Urothelium cell line (cell line): ENCODE measurements around the gene MUCL3.
"Not testable (repeated sequence)": the region's sequence is repeated elsewhere in the genome, so short reads cannot be mapped to it uniquely, and the experiment has no call there.

Experiments used
- DNase-seq: peaks from one replicate; pipeline ENCODE4 v3.0.0; 2011; ENCODE audit warnings: low spot score, mixed read lengths
- FAIRE-seq: peaks from 2 replicates; lab custom pipeline; 2011; peaks lifted over from hg19 to GRCh38; lab: Jason Lieb, UNC

The MUCL3 gene

DNA sequence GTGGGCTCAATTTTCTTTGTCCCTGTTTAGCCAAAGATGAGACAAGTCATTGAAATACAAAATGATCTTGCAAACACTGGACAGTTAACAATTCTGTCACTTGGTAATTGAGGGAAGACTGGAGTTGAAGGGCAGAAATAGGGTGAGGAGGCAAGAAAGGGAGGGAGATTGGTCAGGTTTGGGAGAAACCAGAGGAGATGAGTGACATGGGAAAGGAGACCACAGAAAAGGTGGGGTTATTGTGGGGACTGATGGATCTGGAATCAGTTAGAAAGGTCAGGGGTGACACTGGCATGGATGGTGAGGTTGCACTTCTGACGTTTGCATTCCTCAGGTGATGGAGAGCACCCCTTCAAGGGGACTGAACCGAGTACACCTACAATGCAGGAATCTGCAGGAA lies 32.1 kb upstream of the MUCL3 start:
- DNase-seq = no peak
- no peak for FAIRE-seq

DNA sequence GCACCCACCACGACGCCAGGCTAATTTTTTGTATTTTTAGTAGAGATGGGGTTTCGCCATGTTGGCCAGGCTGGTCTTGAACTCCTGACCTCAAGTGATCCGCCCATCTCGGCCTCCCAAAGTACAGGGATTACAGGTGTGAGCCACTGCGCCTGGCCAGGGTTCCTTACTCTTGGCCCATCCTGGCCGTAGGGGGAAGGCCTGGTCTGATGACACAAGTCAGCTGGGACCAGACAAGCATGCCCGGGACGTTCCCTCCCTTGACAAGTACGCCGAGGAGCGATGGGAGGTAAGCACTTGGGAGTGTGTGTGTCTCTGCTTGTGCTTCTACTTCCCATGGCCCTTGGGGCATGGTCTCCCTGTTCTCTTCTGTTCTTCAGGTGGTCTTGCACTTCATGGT lies 30.3 kb upstream of the MUCL3 start:
- not testable (repeated sequence) for DNase-seq, FAIRE-seq

- FAIRE-seq (no peak), DNase-seq (no peak)
Measured at GRCh38 chr6:30912746-30913520, 27.8 kb upstream of the MUCL3 start.

- FAIRE-seq = no peak
- DNase-seq = no peak
Measured at GRCh38 chr6:30913721-30914075, 27.1 kb upstream of the MUCL3 start.

DNA sequence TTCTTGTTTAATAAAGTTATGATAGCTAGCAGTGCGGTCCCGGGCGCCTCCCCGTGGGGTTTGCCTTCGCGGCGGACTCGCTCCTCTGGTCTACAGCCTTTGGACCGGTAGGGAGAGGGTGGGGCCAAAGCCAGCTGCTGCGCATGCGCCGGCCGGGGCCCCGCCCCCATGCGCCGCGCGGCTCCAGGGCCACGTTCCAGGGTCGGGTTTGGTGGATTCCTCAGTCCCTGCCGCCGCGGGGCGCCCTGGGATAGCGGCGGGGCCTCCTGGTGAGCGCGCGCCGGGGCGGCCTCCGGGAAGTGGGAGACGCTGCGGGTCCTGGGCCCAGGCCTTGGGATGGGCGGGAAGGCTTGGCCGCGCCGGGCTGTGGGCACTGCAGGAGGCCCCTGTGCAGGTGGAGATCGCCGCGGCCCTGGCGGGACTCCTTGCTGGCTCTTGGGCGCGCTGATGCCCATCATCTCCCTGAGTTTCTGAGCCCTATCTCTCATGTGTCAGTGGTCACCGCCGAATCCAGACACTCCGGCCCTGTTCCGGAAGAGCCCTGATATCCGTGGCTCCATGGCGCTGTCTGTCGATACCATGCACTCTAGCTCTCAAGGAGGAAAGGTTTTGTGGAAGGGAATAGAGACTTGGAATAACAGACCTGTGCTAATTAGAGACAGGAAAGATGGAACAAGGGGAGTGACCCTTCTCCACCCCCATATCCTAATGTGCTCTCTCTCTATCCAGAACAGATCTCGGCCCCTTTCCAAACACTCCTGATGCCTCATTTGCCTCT lies 26.5 kb upstream of the MUCL3 start, which contains the start of gene VARS2:
Gene VARS2 (plus strand): TSS at position 163 of the 778 bp plus-strand sequence. CDS start 599 bp downstream, at position 762.
- DNase-seq (peak; percentile 96), FAIRE-seq (no peak)

GRCh38 chr6:30914854-30915590 lies 25.8 kb upstream of the MUCL3 start:
- no peak for DNase-seq
- FAIRE-seq = no peak

- FAIRE-seq = no peak
- DNase-seq = peak; percentile 77
Measured at GRCh38 chr6:30915591-30915946, 25.2 kb upstream of the MUCL3 start.

- FAIRE-seq = no peak
Measured at GRCh38 chr6:30917041-30917440, 23.7 kb upstream of the MUCL3 start.

DNA sequence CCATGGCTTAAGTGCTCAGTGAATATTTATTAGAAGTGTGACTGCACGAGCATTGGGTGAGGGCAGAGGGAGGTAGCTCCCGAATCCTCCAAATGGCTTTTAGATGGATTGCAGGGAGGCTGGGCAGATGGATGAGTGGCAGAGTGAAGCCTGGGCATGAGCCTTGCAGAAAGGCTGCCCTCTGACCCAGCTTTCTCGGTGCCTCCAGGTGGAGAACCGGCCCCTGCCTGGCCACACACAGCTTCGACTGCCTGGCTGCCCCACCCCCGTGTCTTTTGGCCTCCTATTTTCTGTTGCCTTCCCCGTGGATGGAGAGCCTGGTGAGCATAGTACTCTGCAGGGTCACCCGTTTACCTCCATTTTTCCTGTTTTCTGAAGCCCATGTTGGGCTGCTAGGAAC lies 23.3 kb upstream of the MUCL3 start:
- no peak for FAIRE-seq
- DNase-seq = no peak

More at GRCh38 chr6:30917041-30917440, 23.7 kb upstream of the MUCL3 start:
- DNase-seq = no peak

DNA sequence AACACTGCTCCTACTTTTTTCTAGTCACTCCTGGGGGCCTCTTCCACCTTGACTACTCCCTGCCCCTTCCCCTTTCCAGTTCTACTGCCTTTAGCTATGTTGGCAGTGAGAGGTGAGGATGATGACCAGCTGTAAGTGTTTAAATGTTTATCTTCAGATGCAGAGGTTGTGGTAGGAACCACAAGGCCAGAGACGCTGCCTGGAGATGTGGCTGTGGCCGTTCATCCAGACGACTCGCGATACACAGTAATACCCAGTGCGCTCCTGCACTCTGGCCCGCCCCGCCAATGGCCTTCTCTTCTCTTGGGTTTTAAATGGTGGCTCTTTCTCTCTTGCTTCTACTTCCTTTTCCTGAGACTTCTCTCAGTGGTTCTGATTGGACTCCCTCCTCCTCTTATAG lies 22.1 kb upstream of the MUCL3 start:
- no peak for FAIRE-seq

GRCh38 chr6:30922447-30922852 lies 18.3 kb upstream of the MUCL3 start:
- no peak for FAIRE-seq
- peak; percentile 38 for DNase-seq

More for the DNA sequence above, 22.1 kb upstream of the MUCL3 start:
- DNase-seq = no peak

DNA sequence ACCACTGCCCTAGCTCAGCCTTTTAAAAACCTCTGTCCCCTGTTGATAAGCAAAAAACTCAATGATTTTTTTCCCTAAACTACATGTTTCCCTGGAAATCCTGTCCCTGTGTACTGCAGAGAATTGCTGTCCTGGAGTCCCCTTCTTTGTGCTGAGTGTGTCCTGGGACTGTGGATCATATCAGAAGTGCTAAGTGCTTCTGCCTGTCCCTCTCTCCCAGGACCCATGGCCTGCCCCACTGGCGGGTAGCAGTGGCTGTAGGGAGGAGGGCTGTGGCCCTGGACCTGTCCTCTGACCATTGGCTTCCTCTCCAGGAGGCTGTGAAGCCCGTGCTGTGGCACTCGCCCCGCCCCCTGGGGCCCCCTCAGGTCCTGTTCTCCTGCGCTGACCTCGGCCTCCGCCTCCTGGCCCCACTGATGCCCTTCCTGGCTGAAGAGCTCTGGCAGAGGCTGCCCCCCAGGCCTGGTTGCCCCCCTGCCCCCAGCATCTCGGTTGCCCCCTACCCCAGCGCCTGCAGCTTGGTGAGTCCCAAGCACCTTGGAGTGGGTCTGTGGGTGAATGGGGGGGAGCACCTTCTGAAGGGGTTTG lies 16.6 kb upstream of the MUCL3 start:
- not testable (repeated sequence) for FAIRE-seq, DNase-seq

- DNase-seq = no peak
- FAIRE-seq = no peak
Measured at GRCh38 chr6:30926644-30927043, 14.1 kb upstream of the MUCL3 start.

DNA sequence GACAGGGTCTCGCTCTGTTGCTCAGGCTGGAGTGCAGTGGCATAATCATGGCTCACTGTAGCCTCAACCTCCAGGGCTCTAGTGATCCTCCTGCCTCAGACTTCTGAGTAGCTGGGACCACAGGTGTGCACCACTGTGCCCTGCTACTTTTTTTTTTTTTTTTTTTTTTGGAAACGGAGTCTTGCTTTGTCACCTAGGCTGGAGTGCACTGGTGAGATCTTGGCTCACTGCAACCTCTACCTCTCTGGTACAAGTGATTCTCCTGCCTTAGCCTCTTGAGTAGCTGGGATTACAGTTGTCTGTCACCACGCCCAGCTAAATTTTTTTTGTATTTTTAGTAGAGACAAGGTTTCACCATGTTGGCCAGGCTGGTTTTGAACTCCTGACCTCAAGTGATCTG lies 13.7 kb upstream of the MUCL3 start:
- DNase-seq, FAIRE-seq: not testable (repeated sequence)

- no peak for FAIRE-seq
Measured at GRCh38 chr6:30928677-30929076, 12.1 kb upstream of the MUCL3 start.

DNA sequence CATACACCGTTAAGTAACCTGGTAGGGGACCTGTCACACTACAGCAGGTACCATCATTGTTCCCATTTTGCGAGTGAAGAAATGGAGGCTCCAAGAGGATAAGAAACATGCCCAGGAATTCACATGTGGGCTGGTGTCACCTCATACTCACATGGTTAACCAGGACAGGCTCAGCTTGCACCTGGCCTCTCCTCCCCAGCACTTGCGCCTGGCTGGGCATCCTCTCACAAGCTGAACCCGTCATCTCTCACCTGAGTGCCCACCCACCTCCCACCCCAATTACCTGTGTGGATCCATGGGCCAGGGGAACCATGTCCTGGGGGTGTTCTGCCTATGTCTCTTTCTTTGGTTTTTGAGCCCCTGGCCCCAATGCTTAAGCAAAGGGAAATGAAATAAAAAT lies 10.3 kb upstream of the MUCL3 start:
- no peak for DNase-seq

More at GRCh38 chr6:30928677-30929076, 12.1 kb upstream of the MUCL3 start:
- DNase-seq = no peak

GRCh38 chr6:30931272-30931671 lies 9.5 kb upstream of the MUCL3 start:
- DNase-seq = no peak

More for the DNA sequence above, 10.3 kb upstream of the MUCL3 start:
- FAIRE-seq = no peak

DNA sequence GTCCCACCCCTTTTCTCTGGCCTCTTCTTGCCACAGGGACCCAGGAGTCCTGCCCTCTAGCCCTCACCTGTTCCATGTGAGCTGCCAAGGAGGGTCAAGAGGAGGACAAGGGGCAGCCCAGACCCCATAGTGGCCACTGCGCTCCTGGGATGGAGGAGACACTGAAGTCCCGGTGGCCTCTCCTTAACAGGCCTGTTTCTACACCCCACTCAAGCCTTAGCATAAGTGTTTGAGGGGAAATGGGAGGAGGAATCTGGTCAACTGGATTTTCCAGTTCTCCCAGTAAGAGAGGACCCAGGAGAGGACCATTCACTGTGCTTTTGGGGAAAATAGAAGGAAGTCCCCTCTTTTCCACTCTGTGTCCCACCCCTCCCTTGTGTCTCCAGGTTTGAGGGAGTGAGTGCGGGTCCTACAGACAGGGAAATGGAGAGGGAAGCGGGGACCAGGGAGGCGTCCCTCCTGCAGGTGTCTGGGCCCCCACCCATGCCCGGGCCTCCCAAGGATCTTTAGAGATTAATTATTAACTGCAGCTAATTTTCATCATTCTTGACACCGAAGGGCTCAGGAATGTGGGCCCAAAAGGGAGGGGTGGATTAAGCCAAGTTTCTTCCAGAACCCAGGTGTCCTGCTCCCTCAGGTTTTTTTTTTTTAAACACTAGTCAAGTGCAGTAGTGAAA lies 8.7 kb upstream of the MUCL3 start, which contains the start of gene SFTA2:
Gene SFTA2 (minus strand): TSS at position 202 of the 677 bp plus-strand sequence. CDS start 74 bp downstream, at position 128.
- FAIRE-seq = no peak
- DNase-seq = no peak

More at GRCh38 chr6:30931272-30931671, 9.5 kb upstream of the MUCL3 start:
- FAIRE-seq = no peak

DNA sequence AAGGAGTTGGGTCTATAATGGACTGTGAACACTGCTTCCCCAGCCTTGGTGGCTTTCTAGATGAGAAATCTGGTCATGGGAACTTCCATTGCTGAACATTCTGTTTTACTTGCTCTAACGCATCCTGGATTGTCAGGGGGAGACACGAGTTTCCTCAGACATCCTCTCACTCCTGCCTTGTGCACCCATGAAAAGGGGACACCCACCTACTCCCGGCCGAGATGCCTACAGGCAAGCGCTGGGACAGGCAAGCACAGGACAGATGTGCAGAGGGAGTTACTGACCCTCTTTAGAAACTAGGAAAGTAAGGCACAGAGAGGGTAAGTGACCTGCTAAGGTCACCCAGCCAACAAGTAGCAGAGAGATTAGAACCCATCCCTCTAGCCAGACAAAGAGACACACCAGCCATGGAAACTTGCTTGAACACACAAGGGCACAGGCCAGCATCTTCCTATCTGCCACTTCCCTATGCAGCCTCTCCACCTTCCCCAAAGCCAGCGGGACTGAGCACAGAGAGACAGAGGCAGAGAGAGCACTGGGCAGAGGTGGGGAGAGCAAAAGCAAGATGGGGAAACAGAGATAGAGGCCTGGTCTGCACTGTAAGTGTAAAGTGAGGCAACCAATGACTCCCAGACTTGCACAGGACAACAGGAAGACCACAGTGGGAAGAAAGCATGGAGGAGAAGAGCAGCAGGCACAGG lies 8.0 kb upstream of the MUCL3 start:
- DNase-seq (no peak), FAIRE-seq (no peak)
